GM19468 (cell line): ENCODE measurements around the gene GFRA4.

Source experiments
- ATAC-seq: cut with Tn5 transposase; IDR thresholded peaks from one replicate; pipeline ENCODE4 v1.9.1; 2021; ENCODE audit warnings: mild to moderate bottlenecking, moderate library complexity, moderate number of reproducible peaks; ENCODE audit not compliant: unreplicated experiment; ENCODE audit errors: extremely low read depth

The GFRA4 gene

DNA sequence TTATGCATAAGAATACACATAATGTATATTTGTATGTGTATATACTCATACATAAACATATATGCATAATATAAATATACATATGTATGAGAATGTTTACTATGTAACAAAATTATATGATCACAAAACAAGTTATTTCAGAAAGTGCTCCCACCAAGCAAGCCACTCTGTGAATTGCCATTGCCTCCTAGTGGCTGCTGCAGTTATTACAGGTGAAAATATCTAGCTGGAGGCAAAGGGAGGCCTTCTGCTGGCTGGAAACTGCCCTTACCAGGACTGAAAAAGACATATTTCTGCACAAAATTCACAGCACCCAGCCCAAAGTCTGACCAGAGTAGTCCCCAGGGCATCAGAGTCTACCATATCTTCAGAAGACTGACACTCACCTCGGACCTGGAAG is 33.0 kb upstream of the GFRA4 start:
- ATAC-seq: no peak

DNA sequence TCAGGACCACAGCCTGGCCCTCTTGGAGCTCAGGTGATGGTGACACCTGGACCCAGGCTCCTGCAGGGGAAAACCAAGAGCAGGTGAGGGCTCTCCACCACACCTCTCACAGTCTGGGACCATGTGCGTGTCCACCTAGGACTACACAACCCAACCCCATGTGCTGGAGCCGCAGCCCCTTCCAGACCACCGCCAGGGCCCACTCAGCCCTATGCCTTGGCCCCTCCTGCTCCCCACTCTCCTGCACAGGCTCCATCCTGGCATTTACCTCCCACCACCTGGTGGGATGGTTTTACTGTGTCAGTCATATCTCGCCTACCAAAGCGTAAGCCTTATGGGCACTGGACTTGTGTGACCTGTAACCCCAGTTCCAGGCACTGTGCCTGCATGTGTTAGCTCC is 31.7 kb upstream of the GFRA4 start:
- ATAC-seq: no peak

GRCh38 chr20:3693376-3693775 is 30.2 kb upstream of the GFRA4 start:
- no peak for ATAC-seq

GRCh38 chr20:3692706-3693294 is 29.6 kb upstream of the GFRA4 start:
- ATAC-seq: no peak

DNA sequence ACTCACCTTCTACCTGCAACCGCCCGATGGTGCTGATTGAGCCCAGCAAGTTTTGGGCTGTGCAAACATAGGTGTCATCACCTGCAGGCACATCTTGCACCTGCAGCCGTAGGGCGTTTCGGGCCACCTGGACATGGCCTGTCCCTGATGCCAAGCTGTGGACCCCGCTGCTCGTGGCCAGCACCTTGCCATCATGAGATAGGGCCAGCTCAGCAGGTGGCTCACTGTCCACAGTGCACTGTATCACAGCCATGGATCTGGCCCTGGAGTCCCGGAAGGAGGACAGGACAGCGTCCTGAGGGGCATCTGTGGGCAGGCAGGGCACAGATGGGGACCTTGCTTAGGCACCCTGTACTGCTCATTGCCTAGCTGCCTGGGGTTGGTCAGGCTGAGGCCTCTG is 28.7 kb upstream of the GFRA4 start:
- no peak for ATAC-seq

- no peak for ATAC-seq
Observed at GRCh38 chr20:3691306-3691705, 28.1 kb upstream of the GFRA4 start.

DNA sequence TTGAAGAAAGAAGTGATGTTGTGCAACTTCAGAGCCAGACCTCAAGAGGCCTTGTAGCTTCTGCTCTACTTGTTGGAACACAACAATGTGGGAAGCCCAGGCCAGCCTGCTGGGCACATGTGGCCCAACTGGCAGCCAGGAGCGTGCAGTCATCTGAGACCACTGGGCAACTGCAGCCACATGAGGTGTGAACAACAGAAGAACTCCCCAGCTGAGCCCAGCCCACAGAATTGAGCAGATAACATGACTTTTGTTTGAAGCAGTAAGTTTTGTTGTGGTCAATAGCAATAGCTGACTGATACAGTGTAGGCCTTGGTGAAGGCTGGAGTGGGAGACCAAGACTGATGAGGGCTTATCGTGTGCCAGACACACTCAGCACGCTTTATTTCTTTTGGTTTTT is 27.2 kb upstream of the GFRA4 start:
- no peak for ATAC-seq

DNA sequence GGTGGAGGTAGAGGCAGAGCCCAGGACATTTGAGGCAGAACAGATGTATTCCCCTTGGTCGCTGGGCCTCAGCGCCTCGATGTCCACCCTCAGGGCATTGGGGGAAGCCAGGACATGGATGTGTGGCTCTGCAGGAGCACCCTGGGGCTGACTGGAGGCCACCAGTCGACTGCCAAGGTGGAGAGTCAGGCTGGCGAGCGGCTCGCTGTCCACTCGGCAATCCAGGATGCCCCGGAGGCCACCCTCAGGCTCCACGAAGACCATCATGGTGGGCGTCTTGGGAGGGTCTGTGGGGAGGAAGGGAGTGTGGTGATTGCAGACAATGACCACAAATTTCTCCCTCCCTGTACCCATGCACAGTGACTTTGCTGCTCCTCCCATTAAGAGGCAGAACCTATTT is 26.8 kb upstream of the GFRA4 start:
- no peak for ATAC-seq

GRCh38 chr20:3687655-3688054 is 24.5 kb upstream of the GFRA4 start:
- ATAC-seq: no peak

GRCh38 chr20:3686867-3687321 is 23.7 kb upstream of the GFRA4 start:
- ATAC-seq: no peak

- ATAC-seq: no peak
Observed at GRCh38 chr20:3686421-3686820, 23.2 kb upstream of the GFRA4 start.

GRCh38 chr20:3685341-3685740 is 22.1 kb upstream of the GFRA4 start:
- no peak for ATAC-seq

DNA sequence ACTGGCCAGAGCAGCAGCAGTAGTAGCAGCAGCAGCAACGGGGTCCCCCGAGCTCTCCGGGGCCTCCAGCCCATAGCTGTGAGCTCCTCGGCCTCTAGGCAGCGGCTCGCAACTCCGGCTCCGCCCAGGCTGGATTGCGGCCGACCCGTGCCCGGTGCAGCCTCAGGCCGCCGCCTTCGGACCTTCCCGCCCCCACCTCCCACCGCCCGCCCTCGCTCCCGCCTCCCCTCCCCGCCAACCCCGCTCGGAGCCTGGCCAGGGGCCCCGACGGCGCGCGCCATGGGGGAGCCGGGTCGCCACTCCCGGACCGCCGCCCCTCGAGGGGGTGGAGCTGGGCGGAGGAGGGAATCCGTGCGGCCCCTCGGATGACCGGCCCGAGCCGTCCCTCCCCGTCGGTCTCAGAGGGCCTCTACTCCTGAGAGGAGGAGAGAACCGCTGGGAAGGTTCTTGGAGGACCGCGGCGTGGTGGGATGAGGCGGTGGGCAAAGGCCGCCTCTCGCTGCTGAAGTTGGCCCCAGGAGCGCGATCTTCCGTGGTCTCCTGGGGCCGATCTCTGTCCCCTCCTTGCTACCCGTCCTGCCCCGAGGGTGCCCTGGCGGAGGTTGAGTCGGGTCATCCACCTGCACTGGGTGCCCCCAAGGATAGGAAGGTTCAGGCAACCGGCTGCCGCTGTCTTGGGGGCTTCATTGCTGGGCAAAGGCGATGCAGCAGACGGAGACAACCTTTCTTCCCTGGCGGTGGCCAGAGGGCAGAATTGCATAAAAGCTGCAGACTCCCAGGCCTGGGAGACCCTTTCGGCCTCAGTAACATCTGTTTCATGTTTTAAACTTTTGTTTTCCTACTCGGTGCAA is 19.0 kb upstream of the GFRA4 start, which contains the start of gene ADAM33:
Gene ADAM33 (minus strand): TSS at position 80 of the 851 bp plus-strand sequence. CDS start 6 bp downstream, at position 74.
- no peak for ATAC-seq

DNA sequence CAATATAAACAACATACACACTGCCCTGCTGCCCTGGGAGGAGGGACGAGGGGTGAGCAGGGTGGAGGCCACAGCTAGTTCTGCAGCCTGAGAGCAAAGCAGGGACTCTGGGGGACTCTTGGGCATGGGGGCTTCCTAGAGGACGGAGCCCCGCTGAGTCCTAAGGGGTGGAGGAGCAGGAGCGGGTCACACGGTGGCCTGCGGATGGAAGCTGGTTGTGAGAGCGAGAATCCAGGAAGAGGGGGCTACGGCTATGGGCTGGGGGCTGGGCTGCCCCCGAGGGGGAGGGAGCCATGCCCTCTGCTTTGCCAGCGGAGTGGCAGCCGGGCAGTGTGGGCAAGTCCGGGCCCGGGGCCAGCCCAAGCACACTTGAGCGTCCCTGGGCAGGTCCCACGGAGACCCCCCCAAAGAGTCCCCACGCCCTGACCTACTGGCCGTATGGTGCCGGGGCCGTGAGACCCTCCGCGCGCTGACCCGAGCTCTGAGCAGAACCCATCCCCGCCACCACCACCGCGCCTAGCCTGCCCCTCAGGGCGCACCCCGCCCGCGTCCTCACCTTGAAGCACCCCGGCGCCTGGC is 18.2 kb upstream of the GFRA4 start:
- no peak for ATAC-seq

GRCh38 chr20:3680701-3681351 is 17.6 kb upstream of the GFRA4 start:
- ATAC-seq: no peak

GRCh38 chr20:3679749-3680700 is 16.8 kb upstream of the GFRA4 start:
- ATAC-seq: no peak

- no peak for ATAC-seq
Observed at GRCh38 chr20:3678856-3679720, 15.9 kb upstream of the GFRA4 start.

DNA sequence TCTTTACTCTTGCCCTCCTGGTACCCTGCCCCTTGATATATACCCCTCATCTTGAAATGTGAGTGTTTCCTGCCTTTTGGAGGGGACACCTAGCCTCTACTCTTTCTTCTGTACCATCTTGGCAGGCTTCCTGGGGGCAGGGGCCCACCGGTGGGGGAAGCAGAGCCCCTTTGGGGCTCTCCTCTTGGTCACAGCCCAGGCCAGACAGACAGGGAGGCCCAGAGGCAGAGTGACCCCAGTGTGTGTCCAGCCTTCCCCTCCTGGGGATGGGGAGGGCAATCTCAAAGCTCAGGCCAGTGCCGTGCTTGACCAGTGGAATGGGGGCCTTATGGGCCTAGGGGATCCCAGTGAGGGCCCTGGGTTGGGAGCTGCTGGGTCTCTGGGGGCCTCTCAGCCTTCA is 15.0 kb upstream of the GFRA4 start:
- ATAC-seq: no peak

DNA sequence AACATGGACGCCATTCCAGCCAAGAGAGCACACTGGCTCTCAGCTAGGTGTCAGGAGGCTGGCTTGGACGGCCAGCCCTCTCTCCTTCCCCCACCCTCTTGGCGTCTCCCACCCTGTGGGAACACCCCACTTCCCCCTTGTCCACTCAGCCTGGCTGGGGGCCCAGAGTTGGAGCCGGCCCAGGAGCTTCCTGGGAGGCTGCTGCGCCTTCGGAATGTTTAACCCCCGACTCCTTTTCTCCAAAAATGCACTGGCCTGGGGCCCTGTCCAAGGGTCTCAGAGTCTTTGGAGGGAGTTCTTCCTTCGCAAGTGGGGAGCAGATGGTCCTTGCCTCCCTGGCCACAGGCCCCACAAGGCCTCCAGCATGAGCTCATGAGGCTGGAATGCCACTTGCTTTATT is 14.5 kb upstream of the GFRA4 start:
- no peak for ATAC-seq
